IMR-90 (cell line): ENCODE results near the gene FXN. TPM values are rescaled to one million over a fixed set of nuclear protein-coding genes. Genes with fewer than 3 reads are reported as not detected.

Experiments used
- ATAC-seq: fragments of 200-7000 bp; cut with Tn5 transposase; 2 replicates; pipeline ENCODE4 v1.9.1; 2020; ENCODE audit warnings: low read depth, mild to moderate bottlenecking, moderate library complexity
- BruUV-seq: library from RNA; stranded (reverse); fragments of 400-500 nt; replicated peaks from 2 replicates; lab custom pipeline; 2021; lab: Mats Ljungman, UMichigan
- CTCF ChIA-PET: fragments of 300-600 bp; formaldehyde crosslinking; extraction: SDS; loops from one replicate; lab custom pipeline; 2021; ENCODE audit warnings: antibody characterized with exemption; lab: Yijun Ruan, JAX
- POLR2A ChIA-PET: fragments of 300-600 bp; sonication (Branson Sonifier 250); formaldehyde crosslinking; loops from one replicate; lab custom pipeline; 2022; ENCODE audit warnings: antibody characterized with exemption; ENCODE audit not compliant: unreplicated experiment; lab: Charles Lee
- DNase-seq: peaks from one replicate; pipeline ENCODE4 v3.0.0; 2013
- H2AFZ ChIP-seq: replicated peaks from 2 replicates; pipeline ENCODE3; 2013; ENCODE audit warnings: low read length, mild to moderate bottlenecking; ENCODE audit not compliant: poor library complexity
- H2AK5ac ChIP-seq: 2 replicates; pipeline ENCODE4 v1.6.1; 2013; ENCODE audit warnings: low read depth, low read length, inconsistent platforms
- H2AK9ac ChIP-seq: replicated peaks from 2 replicates; pipeline ENCODE3; 2013; ENCODE audit warnings: mild to moderate bottlenecking, low read depth, low read length, moderate library complexity; ENCODE audit not compliant: poor library complexity
- H2BK120ac ChIP-seq: 2 replicates; pipeline ENCODE4 v1.6.1; 2013; ENCODE audit warnings: low read depth, low read length, inconsistent platforms
- H2BK15ac ChIP-seq: 3 replicates; pipeline ENCODE4 v1.6.1; 2013; ENCODE audit warnings: low read depth, low read length, inconsistent platforms
- H2BK20ac ChIP-seq: 2 replicates; pipeline ENCODE4 v1.6.1; 2013; ENCODE audit warnings: low read depth, mild to moderate bottlenecking, inconsistent platforms, low read length, moderate library complexity
- H2BK5ac ChIP-seq: 2 replicates; pipeline ENCODE4 v1.6.1; 2013; ENCODE audit warnings: mild to moderate bottlenecking, low read depth, low read length, inconsistent platforms; ENCODE audit not compliant: poor library complexity, severe bottlenecking
- H3K14ac ChIP-seq: replicated peaks from 2 replicates; pipeline ENCODE4 v1.6.1; 2013; ENCODE audit warnings: low read depth, low read length, inconsistent platforms
- H3K18ac ChIP-seq: 2 replicates; pipeline ENCODE4 v1.6.1; 2013; ENCODE audit warnings: low read depth, low read length, control low read depth
- H3K23ac ChIP-seq: 2 replicates; pipeline ENCODE4 v1.6.1; 2013; ENCODE audit warnings: low read depth, low read length, inconsistent platforms
- H3K27ac ChIP-seq: 2 replicates; pipeline ENCODE4 v1.5.1; 2013; ENCODE audit warnings: mild to moderate bottlenecking, control low read depth, low read length; ENCODE audit not compliant: insufficient read depth
- H3K27me3 ChIP-seq: 2 replicates; pipeline ENCODE4 v1.6.1; 2013; ENCODE audit warnings: low read length; ENCODE audit not compliant: control insufficient read depth, insufficient read depth
- H3K36me3 ChIP-seq: 2 replicates; pipeline ENCODE4 v1.6.1; 2013; ENCODE audit warnings: low read length, mixed read lengths; ENCODE audit not compliant: control insufficient read depth, insufficient read depth
- H3K4ac ChIP-seq: 2 replicates; pipeline ENCODE4 v1.6.1; 2013; ENCODE audit warnings: low read depth, low read length, inconsistent platforms
- H3K4me1 ChIP-seq: 2 replicates; pipeline ENCODE4 v1.6.1; 2013; ENCODE audit warnings: low read length, mixed read lengths; ENCODE audit not compliant: control insufficient read depth, insufficient read depth
- H3K4me2 ChIP-seq: 2 replicates; pipeline ENCODE4 v1.6.1; 2013; ENCODE audit warnings: low read depth, mild to moderate bottlenecking, control low read depth, low read length, moderate library complexity
- H3K4me3 ChIP-seq: 2 replicates; pipeline ENCODE4 v1.5.1; 2013; ENCODE audit warnings: low read depth, mild to moderate bottlenecking, control low read depth, low read length, moderate library complexity; ENCODE audit not compliant: insufficient read depth
- H3K56ac ChIP-seq: 2 replicates; pipeline ENCODE4 v1.6.1; 2013; ENCODE audit warnings: low read length, inconsistent platforms; ENCODE audit not compliant: insufficient read depth; ENCODE audit errors: extremely low read depth
- H3K79me1 ChIP-seq, 2 experiments: 2 replicates each; pipeline ENCODE4 v1.6.1; 2013; ENCODE audit warnings: low read length in 2 of 2, inconsistent platforms in 1 of 2, low read depth in 1 of 2
- H3K9ac ChIP-seq: 2 replicates; pipeline ENCODE4 v1.6.1; 2013; ENCODE audit warnings: low read depth, low read length, control low read depth
- H3K9me1 ChIP-seq: 2 replicates; pipeline ENCODE4 v1.6.1; 2013; ENCODE audit warnings: low read length, inconsistent platforms; ENCODE audit not compliant: insufficient read depth
- H3K9me3 ChIP-seq: 2 replicates; pipeline ENCODE4 v1.6.1; 2013; ENCODE audit warnings: low read length; ENCODE audit not compliant: control insufficient read depth, insufficient read depth
- H4K20me1 ChIP-seq: 2 replicates; pipeline ENCODE4 v1.6.1; 2013; ENCODE audit warnings: low read length, inconsistent platforms; ENCODE audit not compliant: insufficient read depth
- H4K5ac ChIP-seq: 2 replicates; pipeline ENCODE4 v1.6.1; 2013; ENCODE audit warnings: mild to moderate bottlenecking, low read depth, low read length, control low read depth
- H4K8ac ChIP-seq, 2 experiments: 2 replicates each; pipeline ENCODE4 v1.6.1; 2013; ENCODE audit warnings: low read depth in 2 of 2, low read length in 2 of 2, control low read depth in 1 of 2, inconsistent platforms in 1 of 2
- H4K91ac ChIP-seq: 2 replicates; pipeline ENCODE4 v1.6.1; 2013; ENCODE audit warnings: low read depth, low read length, inconsistent platforms; ENCODE audit not compliant: insufficient read depth
- CHD1 ChIP-seq: IDR thresholded peaks from 2 replicates; pipeline ENCODE4 v1.6.1; 2012; ENCODE audit warnings: low read depth, low read length, improper control_type of control experiment
- FOS ChIP-seq: fragments of 150-350 bp; IDR thresholded peaks from 2 replicates; pipeline ENCODE4 v1.6.1; 2016; ENCODE audit warnings: low read depth, low read length
- MAFK ChIP-seq: IDR thresholded peaks from 2 replicates; pipeline ENCODE4 v1.6.1; 2012; ENCODE audit warnings: low read depth, low read length, improper control_type of control experiment
- MAZ ChIP-seq: IDR thresholded peaks from 2 replicates; pipeline ENCODE4 v1.6.1; 2012; ENCODE audit warnings: low read depth, mild to moderate bottlenecking, low read length, improper control_type of control experiment, moderate library complexity, borderline replicate concordance
- MXI1 ChIP-seq: IDR thresholded peaks from 2 replicates; pipeline ENCODE4 v1.6.1; 2012; ENCODE audit warnings: low read depth, mild to moderate bottlenecking, low read length, moderate library complexity, borderline replicate concordance
- POLR2A ChIP-seq: IDR thresholded peaks from 2 replicates; pipeline ENCODE4 v1.6.1; 2012; ENCODE audit warnings: mild to moderate bottlenecking, low read depth, low read length
- RCOR1 ChIP-seq: IDR thresholded peaks from 2 replicates; pipeline ENCODE4 v1.6.1; 2012; ENCODE audit warnings: mild to moderate bottlenecking, low read length, improper control_type of control experiment; ENCODE audit not compliant: insufficient replicate concordance
- SMC3 ChIP-seq: fragments of 150-350 bp; IDR thresholded peaks from 2 replicates; pipeline ENCODE4 v1.6.1; 2016; ENCODE audit warnings: low read depth, mild to moderate bottlenecking, antibody characterized with exemption, low read length, moderate library complexity
- WGBS, 2 experiments: methylation state at CpG; one replicate each; pipeline versions ENCODE4 v1.1.5 to v1.1.7; 2013; ENCODE audit warnings: missing lambda C conversion rate in 2 of 2; ENCODE audit not compliant: insufficient read length in 1 of 2; ENCODE audit errors: extremely low coverage in 2 of 2; 5-methylcytosine and 5-hydroxymethylcytosine counted together
- dilution Hi-C: fragments of 300-500 bp; cut with HindIII; formaldehyde crosslinking; loops from one replicate; pipeline ENCODE4 v1.14.3; 2018; ENCODE audit warnings: low sequenced_read_pairs; ENCODE audit not compliant: unreplicated experiment
- in situ Hi-C: fragments of 300-500 bp; cut with MboI; formaldehyde crosslinking; loops from 3 replicates; pipeline ENCODE4 v1.14.3; 2019; ENCODE audit warnings: low sequenced_read_pairs, inconsistent platforms, mixed read lengths
- intact Hi-C: fragments of 100-400 bp; cut with micrococcal nuclease; formaldehyde crosslinking; loops from 2 replicates; pipeline ENCODE4 v1.10.0; 2022
- polyA plus RNA-seq, 3 experiments: library from polyadenylated mRNA; depleted of rRNA; stranded (reverse); fragments of >200 nt; gene quantifications; 2 replicates each; pipeline ENCODE4 v1.2.3, GENCODE V29; 2012; ENCODE audit warnings: low replicate concordance in 1 of 3
- total RNA-seq: library from RNA; depleted of rRNA; stranded (reverse); fragments of >200 nt; gene quantifications from 2 replicates; pipeline ENCODE4 v1.2.3, GENCODE V29; 2012

Gene FXN
- total and polyA plus RNA-seq, 2 of the 4 experiments (the other 2 are of a cell fraction): 3.9 to 18.1 TPM

DNA sequence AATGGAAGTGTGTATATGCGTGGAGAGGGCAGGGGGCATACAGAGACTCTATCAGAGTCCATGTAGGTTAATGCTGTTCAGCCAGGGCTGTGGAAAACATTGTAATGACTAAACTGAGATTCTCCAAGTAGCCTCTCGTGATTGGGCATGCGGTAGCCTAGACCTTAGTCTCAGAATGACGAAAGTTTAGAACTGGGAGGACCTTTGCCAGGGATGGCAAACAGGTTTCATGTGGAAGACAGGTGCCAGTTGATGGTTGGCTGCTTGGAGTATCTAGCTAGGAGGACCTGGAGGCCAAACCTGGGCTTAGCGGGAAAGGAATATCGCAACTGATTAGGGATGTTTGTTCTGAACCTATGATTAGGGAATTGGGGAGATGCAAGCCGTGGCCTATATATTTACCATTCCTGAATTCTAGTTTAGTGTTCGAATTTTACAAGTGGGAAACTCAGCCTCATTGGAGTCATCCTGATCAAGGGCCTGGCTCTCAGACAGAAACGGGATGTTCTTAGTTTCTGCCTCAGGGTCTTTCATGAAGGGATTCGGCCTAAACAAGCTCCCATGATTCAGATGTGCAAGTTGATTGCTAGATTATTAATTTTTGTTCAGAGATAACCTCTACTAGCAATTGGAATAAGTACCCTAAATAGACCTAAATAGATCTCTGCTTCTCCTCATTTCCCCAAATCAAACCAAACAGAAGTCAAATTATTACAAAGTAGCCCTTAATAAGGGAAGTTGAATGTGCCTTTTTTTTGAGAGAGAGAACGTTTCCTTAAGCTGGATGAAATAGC is 111.7 kb downstream of the FXN start:
- H3K27ac ChIP-seq: no peak overlapping the region
- no peak overlapping the region for H3K14ac ChIP-seq
- CTCF ChIA-PET: interaction anchor here (1.3 kb wide), 1 partner anchor 76 kb away, joined by 7 read pairs; no protein-coding TSS in a partner anchor
- dilution Hi-C loops: no loop called here
- no peaks in the 10 kb centered on the region for H3K36me3 ChIP-seq
- H3K4ac ChIP-seq: no peak overlapping the region
- H3K23ac ChIP-seq: no peak overlapping the region
- BruUV-seq: no TSS peak
- no peak overlapping the region for H2BK20ac ChIP-seq
- no peaks in the 10 kb centered on the region for H3K4me1 ChIP-seq
- H3K27me3 ChIP-seq: no peaks in the 10 kb centered on the region
- TF ChIP-seq MXI1: no peak
- no peak for TF ChIP-seq SMC3
- TF ChIP-seq FOS: no peak
- no peak for TF ChIP-seq POLR2A
- TF ChIP-seq MAFK: no peak
- no peak for TF ChIP-seq MAZ
- TF ChIP-seq RCOR1: no peak
- TF ChIP-seq CHD1: no peak
- H4K5ac ChIP-seq: no peak overlapping the region
- 100% methylated on average over 4 of the region's 11 CpGs; no CpG with 5 or more reads in 1 of the 2 experiments for WGBS, 2 experiments
- H3K9ac ChIP-seq: no peak overlapping the region
- H3K79me1 ChIP-seq: peaks cover 0 to 21% of the 10 kb centered on the region in 2 experiments; a peak in 2 of 4 replicates
- no peaks in the 10 kb centered on the region for H3K9me1 ChIP-seq
- in situ Hi-C loops: no loop called here
- H2BK120ac ChIP-seq: no peak overlapping the region
- intact Hi-C loops: no loop called here
- no peaks in the 10 kb centered on the region for H3K9me3 ChIP-seq
- H2AFZ ChIP-seq: no peak overlapping the region
- H4K8ac ChIP-seq: no peak overlapping the region
- no peak overlapping the region for H2AK9ac ChIP-seq
- H3K56ac ChIP-seq: no peak overlapping the region
- no peak overlapping the region for H3K4me3 ChIP-seq
- H4K20me1 ChIP-seq: no peaks in the 10 kb centered on the region
- H3K4me2 ChIP-seq: no peak overlapping the region
- POLR2A ChIA-PET: no interaction called here
- H2AK5ac ChIP-seq: no peak overlapping the region
- ATAC-seq: no peak
- H2BK5ac ChIP-seq: no peak overlapping the region
- H3K18ac ChIP-seq: no peak overlapping the region
- no peak for DNase-seq
- H4K91ac ChIP-seq: no peak overlapping the region
- H2BK15ac ChIP-seq: no peak overlapping the region
